ENCODE data around the gene HAPSTR1.
"Not testable (repeated sequence)": the region's sequence is repeated elsewhere in the genome, so short reads cannot be mapped to it uniquely, and the experiment has no call there.

The HAPSTR1 gene, protein sequence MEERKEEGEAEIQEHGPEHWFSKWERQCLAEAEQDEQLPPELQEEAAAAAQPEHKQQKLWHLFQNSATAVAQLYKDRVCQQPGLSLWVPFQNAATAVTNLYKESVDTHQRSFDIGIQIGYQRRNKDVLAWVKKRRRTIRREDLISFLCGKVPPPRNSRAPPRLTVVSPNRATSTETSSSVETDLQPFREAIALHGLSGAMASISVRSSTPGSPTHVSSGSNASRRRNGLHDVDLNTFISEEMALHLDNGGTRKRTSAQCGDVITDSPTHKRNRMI

DNA sequence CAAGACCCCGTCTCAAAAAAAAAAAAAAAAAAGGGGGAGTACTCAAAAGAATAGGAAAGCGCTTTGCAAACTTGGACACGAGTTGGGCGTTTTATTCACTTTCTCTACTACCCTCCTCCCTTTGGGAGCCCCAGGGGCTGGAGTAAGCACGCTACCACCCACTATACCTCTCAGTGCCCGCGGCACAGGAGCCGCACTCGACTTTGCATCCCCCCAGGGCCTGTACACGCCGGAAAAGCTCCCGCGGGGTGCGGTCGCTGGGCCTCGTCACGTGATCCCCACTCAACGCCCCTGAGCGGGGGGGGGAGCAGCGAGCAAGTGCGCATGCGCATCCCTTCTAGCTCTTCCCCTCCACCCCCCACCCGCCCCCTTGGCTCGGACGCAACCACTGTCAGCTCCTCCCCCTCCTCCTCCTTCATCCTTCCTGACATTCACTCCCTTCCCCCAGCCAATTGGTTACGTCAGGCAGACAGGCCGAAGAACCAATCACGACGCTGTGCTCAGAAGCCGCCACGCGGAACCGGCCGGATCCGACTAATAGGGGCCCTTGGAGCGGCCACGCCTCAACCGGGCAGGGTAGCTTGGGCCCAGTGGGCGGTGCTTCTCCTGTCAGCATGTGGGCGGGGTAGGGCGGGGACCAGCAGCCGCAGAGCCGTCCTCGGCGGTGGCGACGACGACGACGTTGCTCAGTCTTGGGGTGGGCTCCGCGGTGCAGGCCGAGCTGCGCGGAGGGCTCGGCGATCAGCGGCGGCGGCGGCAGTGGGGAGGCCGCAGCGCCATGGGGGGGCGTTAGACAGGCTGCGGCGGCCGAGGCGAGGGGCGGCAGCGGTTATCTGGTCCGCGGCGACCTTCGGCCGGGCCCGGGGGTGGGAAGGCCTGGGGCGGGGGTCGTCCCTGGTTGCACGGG, at the start of gene HAPSTR1:
TSS of gene HAPSTR1 (plus strand) at position 685 of the 907 bp plus-strand sequence. CDS start 401 bp downstream, outside the sequence.
- no peaks in the 10 kb centered on the region for H3K36me3 ChIP-seq (ENCODE audit: control insufficient read depth, insufficient read depth, low read length)
- peak within 1 kb of the TSS; percentile 97 for H3K27ac ChIP-seq (ENCODE audit: low read depth, low read length)

DNA sequence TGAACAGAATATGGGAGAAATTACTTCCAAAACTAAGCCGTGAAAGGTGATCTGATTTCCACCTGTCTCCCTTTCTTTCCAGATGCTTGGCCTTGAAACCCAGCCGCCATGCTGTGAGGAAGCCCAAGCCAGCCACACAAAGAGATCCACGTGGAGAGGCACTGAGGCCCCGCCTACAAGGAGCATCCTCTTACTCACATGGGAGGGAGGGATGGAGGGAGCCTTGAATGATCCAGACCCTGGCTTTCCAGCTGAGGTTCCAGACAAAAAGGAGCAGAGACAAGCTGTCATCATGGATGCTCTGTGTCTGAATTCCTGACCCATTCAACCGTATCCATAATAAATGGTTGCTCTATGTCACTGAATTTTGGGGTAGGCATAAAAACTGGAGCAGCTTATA, 48.9 kb upstream of the HAPSTR1 start:
- no peak overlapping the region for H3K4me3 ChIP-seq (ENCODE audit: low read length)
- no peak overlapping the region for H3K27ac ChIP-seq (ENCODE audit: low read depth, low read length)
- H3K36me3 ChIP-seq (ENCODE audit: control insufficient read depth, insufficient read depth, low read length): no peaks in the 10 kb centered on the region
- no peaks in the 10 kb centered on the region for H3K27me3 ChIP-seq (ENCODE audit: control insufficient read depth, insufficient read depth, low read length)
- H3K9ac ChIP-seq (ENCODE audit: low read length): no peak overlapping the region
- no peaks in the 10 kb centered on the region for H3K4me1 ChIP-seq (ENCODE audit: control insufficient read depth, insufficient read depth, low read length)

More for the DNA sequence above, at the start of gene HAPSTR1:
- H3K4me3 ChIP-seq (ENCODE audit: low read length): peak within 1 kb of the TSS; percentile 95
- H3K9ac ChIP-seq (ENCODE audit: low read length): peak within 1 kb of the TSS; percentile 73
- H3K27me3 ChIP-seq (ENCODE audit: control insufficient read depth, insufficient read depth, low read length): no peaks in the 10 kb centered on the region
- peaks cover 19% of the 10 kb centered on the region for H3K4me1 ChIP-seq (ENCODE audit: control insufficient read depth, insufficient read depth, low read length)

DNA sequence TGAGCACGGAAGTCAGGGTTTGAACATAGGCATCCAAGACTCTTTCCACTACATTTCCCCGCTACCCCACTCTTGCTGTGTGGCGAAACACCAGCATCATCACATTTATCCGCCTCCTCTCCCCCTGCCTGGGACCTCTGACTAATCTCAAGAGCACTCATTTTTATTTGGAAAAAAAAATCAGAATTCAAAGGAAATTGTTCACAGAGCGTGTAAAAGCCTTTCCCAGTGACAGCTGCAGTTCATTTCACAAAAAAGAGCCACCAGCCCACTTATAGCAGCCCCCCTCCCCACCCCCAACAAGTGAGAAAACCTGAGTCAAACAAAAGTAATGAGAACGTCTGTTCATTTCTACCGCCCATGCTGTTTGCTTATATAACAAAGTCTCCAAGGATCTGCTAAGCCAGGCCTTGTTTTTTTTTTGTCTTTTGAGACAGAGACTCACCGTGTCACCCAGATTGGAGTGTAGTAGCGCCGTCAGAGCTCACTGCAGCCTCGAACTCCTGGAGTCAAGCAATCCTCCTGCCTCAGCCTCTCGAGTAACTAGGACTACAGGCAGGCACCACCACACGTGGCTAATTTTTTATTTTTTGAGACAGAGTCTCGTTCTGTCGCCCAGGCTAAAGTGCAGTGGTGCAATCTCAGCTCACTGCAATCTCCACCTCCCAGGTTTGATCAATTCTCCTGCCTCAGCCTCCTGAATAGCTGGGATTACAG, 48.3 kb upstream of the HAPSTR1 start:
- no peak overlapping the region for H3K4me3 ChIP-seq (ENCODE audit: low read length)
- no peak overlapping the region for H3K27ac ChIP-seq (ENCODE audit: low read depth, low read length)
- no peaks in the 10 kb centered on the region for H3K36me3 ChIP-seq (ENCODE audit: control insufficient read depth, insufficient read depth, low read length)
- H3K27me3 ChIP-seq (ENCODE audit: control insufficient read depth, insufficient read depth, low read length): no peaks in the 10 kb centered on the region
- no peak overlapping the region for H3K9ac ChIP-seq (ENCODE audit: low read length)
- peaks cover 2% of the 10 kb centered on the region for H3K4me1 ChIP-seq (ENCODE audit: control insufficient read depth, insufficient read depth, low read length)

DNA sequence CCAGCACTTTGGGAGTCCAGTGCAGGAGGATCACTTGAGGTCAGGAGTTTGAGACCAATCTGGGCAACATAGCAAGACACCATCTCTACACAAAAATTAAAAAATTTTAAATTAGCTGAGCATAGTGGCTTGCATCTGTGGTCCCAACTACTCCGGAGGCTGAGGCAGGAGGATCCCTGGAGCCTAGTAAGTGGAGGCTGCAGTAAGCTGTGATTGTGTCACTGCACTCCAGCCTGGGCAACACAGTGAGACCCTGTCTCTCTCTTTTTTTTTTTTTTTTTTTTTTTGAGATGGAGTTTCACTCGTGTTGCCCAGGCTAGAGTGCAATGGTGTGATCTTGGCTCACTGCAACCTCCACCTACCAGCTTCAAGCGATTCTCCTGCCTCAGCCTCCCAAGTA, 45.9 kb upstream of the HAPSTR1 start:
- H3K36me3 ChIP-seq (ENCODE audit: control insufficient read depth, insufficient read depth, low read length); H3K4me1 ChIP-seq (ENCODE audit: control insufficient read depth, insufficient read depth, low read length); H3K4me3 ChIP-seq (ENCODE audit: low read length); H3K27ac ChIP-seq (ENCODE audit: low read depth, low read length); H3K9ac ChIP-seq (ENCODE audit: low read length); H3K27me3 ChIP-seq (ENCODE audit: control insufficient read depth, insufficient read depth, low read length): not testable (repeated sequence)

DNA sequence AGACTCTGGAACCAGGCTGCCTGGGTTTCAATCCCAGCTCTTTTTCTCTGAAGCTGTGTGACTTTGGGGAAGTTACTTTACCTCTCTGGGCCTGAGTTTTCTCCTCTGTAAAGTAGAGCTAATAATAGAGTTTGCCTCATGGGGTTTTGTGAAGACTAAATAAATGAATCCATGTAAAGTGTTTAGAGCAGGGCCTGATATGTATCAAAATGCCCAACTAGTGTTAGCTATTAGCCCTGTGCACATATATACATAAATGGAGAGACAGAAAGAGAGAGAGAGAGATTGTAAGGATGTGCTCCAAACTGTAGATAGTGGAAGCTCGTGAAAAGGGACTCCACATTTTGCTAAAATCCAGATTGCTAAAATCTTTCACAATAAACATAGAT, 44.8 kb upstream of the HAPSTR1 start:
- H3K27ac ChIP-seq (ENCODE audit: low read depth, low read length): no peak overlapping the region
- peaks cover 5% of the 10 kb centered on the region for H3K4me1 ChIP-seq (ENCODE audit: control insufficient read depth, insufficient read depth, low read length)
- H3K9ac ChIP-seq (ENCODE audit: low read length): no peak overlapping the region

DNA sequence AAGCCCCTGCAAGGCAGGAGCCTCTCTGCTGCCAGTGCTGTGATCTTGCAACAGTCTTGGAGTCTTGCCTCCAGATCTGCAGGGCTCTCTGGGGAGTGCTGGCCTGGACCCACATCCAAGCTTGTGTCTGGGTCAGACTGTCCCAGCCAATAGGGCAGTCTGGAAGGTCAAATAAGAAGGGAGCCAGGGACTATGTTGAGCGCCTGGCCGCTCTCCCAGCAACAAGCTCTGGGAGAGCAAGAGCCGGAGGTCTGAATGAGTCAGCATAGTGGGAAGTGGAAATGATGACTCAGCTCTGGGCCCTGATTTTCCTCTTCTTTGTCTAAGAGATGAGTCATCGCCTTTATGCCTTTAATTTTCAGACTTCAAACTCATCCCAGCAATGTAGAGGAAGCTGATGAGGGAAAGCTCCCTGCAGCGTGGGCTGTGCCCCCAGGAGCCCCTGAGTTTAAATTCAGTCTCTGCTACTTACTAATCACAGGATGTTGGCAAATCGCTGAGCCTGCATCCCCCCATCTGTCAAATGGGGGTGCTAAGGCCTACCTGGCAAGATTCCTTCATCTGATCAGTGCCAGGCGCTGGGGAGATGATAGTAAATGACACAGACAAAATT, 43.6 kb upstream of the HAPSTR1 start:
- Histone ChIP-seq H3K4me1 (ENCODE audit: control insufficient read depth, insufficient read depth, low read length) (peaks cover 5% of the 10 kb centered on the region), H3K4me3 (ENCODE audit: low read length) (no peak overlapping the region), H3K27ac (ENCODE audit: low read depth, low read length) (peak overlapping the region; percentile 34), H3K27me3 (ENCODE audit: control insufficient read depth, insufficient read depth, low read length) (no peaks in the 10 kb centered on the region), H3K36me3 (ENCODE audit: control insufficient read depth, insufficient read depth, low read length) (no peaks in the 10 kb centered on the region), H3K9ac (ENCODE audit: low read length) (no peak overlapping the region)

More for the DNA sequence above, 44.8 kb upstream of the HAPSTR1 start:
- H3K36me3 ChIP-seq (ENCODE audit: control insufficient read depth, insufficient read depth, low read length): no peaks in the 10 kb centered on the region
- no peaks in the 10 kb centered on the region for H3K27me3 ChIP-seq (ENCODE audit: control insufficient read depth, insufficient read depth, low read length)
- no peak overlapping the region for H3K4me3 ChIP-seq (ENCODE audit: low read length)

DNA sequence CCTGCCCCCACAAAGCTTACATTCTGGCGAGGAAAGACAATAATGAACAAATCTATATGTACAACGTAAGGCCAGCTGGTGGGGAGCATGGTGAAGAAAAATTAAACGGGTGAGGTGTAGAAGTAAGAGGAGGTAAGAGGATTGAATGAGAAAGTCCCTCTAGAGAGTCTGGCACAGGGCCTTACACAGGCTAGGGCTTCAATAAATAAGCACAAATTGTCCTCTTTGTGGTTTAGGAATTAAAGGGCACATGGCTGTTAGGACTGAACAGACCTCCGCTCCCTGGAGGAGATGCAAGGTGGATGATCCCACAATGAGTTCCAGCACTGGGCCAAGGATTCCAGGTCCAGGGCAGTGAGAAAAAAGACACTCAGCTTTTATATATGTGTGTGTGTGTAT, 43.1 kb upstream of the HAPSTR1 start:
- Histone ChIP-seq H3K36me3 (ENCODE audit: control insufficient read depth, insufficient read depth, low read length) (no peaks in the 10 kb centered on the region), H3K27me3 (ENCODE audit: control insufficient read depth, insufficient read depth, low read length) (no peaks in the 10 kb centered on the region), H3K4me1 (ENCODE audit: control insufficient read depth, insufficient read depth, low read length) (peaks cover 5% of the 10 kb centered on the region), H3K4me3 (ENCODE audit: low read length) (no peak overlapping the region), H3K9ac (ENCODE audit: low read length) (no peak overlapping the region), H3K27ac (ENCODE audit: low read depth, low read length) (peak overlapping the region; percentile 34)

DNA sequence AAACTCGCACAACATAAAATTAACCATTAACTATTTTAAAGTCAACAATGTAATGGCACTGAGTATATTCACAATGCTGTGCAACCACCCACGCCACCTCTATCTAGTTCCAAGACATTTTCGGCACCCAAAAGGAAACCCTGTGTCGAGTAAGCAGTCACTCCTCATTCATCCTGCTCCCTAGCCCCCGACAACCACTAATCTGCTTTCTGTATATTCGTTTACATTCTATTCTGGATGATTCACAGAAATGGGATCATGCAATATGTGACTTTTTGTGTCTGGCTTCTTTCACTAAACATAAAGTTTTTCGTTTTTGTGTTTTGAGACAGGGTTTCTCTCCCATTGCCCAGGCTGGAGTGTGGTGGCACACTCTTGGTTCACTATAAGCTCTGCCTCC, 42.2 kb upstream of the HAPSTR1 start:
- Histone ChIP-seq H3K36me3 (ENCODE audit: control insufficient read depth, insufficient read depth, low read length) (no peaks in the 10 kb centered on the region), H3K27ac (ENCODE audit: low read depth, low read length) (no peak overlapping the region), H3K9ac (ENCODE audit: low read length) (no peak overlapping the region), H3K4me3 (ENCODE audit: low read length) (no peak overlapping the region), H3K4me1 (ENCODE audit: control insufficient read depth, insufficient read depth, low read length) (peaks cover 5% of the 10 kb centered on the region), H3K27me3 (ENCODE audit: control insufficient read depth, insufficient read depth, low read length) (no peaks in the 10 kb centered on the region)

DNA sequence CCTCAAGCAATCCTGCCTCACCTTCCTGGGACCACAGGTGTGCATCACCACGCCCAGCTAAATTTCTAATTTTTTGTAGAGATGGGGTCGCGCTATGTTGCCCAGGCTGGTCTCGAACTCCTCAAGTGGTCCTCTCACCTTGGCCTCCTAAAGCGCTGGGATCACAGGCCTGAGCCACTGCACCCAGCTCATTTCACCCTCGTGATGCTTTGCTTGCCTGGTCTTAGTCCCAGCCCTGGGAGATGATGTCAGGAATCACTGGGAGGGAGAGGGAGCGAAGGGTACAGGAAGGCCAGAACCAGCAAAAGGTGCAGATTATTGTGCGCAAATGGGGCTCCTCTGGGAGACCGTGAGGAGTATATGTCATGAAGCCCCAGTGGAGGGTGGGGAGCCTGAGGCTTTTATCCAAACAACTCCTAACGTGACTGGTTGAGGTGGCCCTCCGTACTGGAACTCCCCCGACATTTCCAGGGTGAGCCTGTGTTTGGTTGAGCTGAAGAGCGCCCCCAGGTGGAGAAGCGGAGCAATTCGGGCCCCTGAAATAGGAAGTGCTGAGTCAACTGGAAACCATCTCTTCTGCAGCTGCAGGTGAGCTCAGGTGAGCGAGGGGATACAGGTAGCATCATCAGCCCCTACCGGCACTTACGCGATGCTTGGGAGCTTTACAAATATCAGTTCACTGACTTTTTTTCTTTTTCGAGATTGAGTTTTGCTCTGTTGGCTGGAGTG, 41.2 kb upstream of the HAPSTR1 start:
- no peaks in the 10 kb centered on the region for H3K36me3 ChIP-seq (ENCODE audit: control insufficient read depth, insufficient read depth, low read length)
- no peaks in the 10 kb centered on the region for H3K27me3 ChIP-seq (ENCODE audit: control insufficient read depth, insufficient read depth, low read length)
- peaks cover 5% of the 10 kb centered on the region for H3K4me1 ChIP-seq (ENCODE audit: control insufficient read depth, insufficient read depth, low read length)
- H3K4me3 ChIP-seq (ENCODE audit: low read length): no peak overlapping the region
- no peak overlapping the region for H3K27ac ChIP-seq (ENCODE audit: low read depth, low read length)
- H3K9ac ChIP-seq (ENCODE audit: low read length): no peak overlapping the region

DNA sequence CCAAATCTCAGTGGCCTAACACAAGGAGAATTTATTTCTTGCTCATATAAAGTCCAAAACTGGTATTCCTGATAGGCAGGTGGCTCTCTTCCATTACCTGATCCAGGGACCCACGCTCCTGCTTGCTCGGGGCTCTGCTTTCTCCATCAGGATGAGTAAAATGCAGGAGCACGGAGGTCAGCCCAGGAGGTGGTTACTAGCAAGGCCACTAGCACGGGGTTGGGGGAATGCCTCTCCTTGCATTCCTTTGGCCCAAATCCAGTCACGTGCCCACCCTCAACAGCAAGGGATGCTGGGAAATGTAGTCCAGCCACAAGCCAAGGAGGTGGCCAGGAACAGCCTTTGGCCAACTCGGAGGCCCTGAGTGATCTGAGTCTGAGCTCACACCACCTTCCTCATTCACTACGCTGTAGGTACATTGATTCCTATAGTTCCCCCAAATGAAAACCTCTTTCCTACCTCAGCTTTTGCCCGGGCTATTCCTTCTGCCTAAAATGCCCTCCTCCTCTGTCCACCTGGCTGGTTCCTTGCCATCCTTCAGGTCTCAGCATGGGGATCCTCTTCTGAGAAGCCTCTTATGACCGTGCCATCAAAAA, 38.3 kb upstream of the HAPSTR1 start:
- H3K9ac ChIP-seq (ENCODE audit: low read length): no peak overlapping the region
- H3K36me3 ChIP-seq (ENCODE audit: control insufficient read depth, insufficient read depth, low read length): no peaks in the 10 kb centered on the region
- no peak overlapping the region for H3K27ac ChIP-seq (ENCODE audit: low read depth, low read length)
- H3K4me3 ChIP-seq (ENCODE audit: low read length): no peak overlapping the region
- peaks cover 3% of the 10 kb centered on the region for H3K4me1 ChIP-seq (ENCODE audit: control insufficient read depth, insufficient read depth, low read length)
- H3K27me3 ChIP-seq (ENCODE audit: control insufficient read depth, insufficient read depth, low read length): no peaks in the 10 kb centered on the region

DNA sequence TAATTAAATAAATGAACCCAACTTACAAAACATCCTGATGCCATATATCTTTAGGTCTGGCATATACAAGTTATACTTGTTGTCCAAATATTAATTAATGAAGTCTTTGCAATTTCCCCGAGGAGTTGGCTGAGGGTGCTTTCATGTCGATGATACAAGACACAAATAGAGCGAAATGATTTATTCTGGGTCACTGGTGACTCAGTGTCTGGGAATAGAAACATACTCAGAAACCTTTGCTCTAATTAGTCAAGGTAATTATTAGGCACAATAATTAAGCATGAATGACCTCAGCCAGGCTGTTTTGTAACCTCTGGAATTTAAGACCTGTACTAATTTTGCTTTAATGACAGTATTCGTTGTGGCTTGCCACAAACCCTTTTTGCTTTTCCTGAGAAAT, 37.0 kb upstream of the HAPSTR1 start:
- H3K4me3 ChIP-seq (ENCODE audit: low read length): no peak overlapping the region
- H3K36me3 ChIP-seq (ENCODE audit: control insufficient read depth, insufficient read depth, low read length): no peaks in the 10 kb centered on the region
- no peak overlapping the region for H3K27ac ChIP-seq (ENCODE audit: low read depth, low read length)
- no peaks in the 10 kb centered on the region for H3K4me1 ChIP-seq (ENCODE audit: control insufficient read depth, insufficient read depth, low read length)
- H3K27me3 ChIP-seq (ENCODE audit: control insufficient read depth, insufficient read depth, low read length): no peaks in the 10 kb centered on the region
- no peak overlapping the region for H3K9ac ChIP-seq (ENCODE audit: low read length)

All from rectal smooth muscle tissue (tissue), 1 donor.